Liver (tissue), 3 donors: Measurements from ENCODE around the gene JAML.

Experiments
- EGR1 ChIP-seq, 2 donors: IDR thresholded peaks; 2 replicates each; pipeline ENCODE4 v1.6.1; 2016 to 2018; ENCODE audit warnings: antibody characterized with exemption in 2 of 2, low read depth in 2 of 2
- RXRA ChIP-seq, 2 donors: IDR thresholded peaks; 2 replicates each; pipeline ENCODE4 v1.6.1; 2017 to 2018; ENCODE audit warnings: antibody characterized with exemption in 2 of 2, mild to moderate bottlenecking in 1 of 2
- TAF1 ChIP-seq: conservative IDR thresholded peaks from 2 replicates; pipeline ENCODE4 v1.6.1; 2016; ENCODE audit warnings: antibody characterized with exemption, mild to moderate bottlenecking
- TF ChIP-seq, protein P1 (sequence below): fragments of 150-350 bp; IDR thresholded peaks from 2 replicates; pipeline ENCODE4 v1.5.1; 2017; ENCODE audit warnings: improper control_type of control experiment, low read depth, low read length; ENCODE audit not compliant: missing input control
- TF ChIP-seq, protein P2 (sequence below): IDR thresholded peaks from 2 replicates; pipeline ENCODE4 v1.6.1; 2016; ENCODE audit warnings: antibody characterized with exemption
- donor health status: healthy.
- donor health status: healthy.

DNA sequence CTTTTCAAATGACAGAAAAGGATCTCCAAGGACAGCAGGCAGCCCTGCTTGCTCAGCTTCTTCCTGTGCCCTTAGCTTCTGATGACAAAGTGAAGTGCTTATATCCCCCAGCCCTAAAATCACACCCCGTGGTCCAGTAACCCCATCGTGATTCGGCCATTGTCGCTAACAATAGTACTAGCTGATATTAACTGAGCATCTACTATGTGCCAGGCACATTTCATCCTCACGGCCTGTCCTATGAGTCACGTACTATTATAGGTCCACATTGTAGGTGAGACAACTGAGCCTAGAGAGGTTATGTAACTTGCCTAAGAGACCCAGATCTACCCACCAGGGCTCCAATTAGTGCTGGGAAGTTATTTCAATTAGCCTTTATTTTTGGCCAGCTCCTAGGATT is 78.3 kb downstream of the JAML start:
- TF ChIP-seq, protein P1, sequence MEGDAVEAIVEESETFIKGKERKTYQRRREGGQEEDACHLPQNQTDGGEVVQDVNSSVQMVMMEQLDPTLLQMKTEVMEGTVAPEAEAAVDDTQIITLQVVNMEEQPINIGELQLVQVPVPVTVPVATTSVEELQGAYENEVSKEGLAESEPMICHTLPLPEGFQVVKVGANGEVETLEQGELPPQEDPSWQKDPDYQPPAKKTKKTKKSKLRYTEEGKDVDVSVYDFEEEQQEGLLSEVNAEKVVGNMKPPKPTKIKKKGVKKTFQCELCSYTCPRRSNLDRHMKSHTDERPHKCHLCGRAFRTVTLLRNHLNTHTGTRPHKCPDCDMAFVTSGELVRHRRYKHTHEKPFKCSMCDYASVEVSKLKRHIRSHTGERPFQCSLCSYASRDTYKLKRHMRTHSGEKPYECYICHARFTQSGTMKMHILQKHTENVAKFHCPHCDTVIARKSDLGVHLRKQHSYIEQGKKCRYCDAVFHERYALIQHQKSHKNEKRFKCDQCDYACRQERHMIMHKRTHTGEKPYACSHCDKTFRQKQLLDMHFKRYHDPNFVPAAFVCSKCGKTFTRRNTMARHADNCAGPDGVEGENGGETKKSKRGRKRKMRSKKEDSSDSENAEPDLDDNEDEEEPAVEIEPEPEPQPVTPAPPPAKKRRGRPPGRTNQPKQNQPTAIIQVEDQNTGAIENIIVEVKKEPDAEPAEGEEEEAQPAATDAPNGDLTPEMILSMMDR: no peak
- TF ChIP-seq TAF1: no peak
- no peak for TF ChIP-seq EGR1 (IDR thresholded peaks at IDR 0.05; ENCODE audit: low read depth in 2 of 2)
- TF ChIP-seq, protein P2, sequence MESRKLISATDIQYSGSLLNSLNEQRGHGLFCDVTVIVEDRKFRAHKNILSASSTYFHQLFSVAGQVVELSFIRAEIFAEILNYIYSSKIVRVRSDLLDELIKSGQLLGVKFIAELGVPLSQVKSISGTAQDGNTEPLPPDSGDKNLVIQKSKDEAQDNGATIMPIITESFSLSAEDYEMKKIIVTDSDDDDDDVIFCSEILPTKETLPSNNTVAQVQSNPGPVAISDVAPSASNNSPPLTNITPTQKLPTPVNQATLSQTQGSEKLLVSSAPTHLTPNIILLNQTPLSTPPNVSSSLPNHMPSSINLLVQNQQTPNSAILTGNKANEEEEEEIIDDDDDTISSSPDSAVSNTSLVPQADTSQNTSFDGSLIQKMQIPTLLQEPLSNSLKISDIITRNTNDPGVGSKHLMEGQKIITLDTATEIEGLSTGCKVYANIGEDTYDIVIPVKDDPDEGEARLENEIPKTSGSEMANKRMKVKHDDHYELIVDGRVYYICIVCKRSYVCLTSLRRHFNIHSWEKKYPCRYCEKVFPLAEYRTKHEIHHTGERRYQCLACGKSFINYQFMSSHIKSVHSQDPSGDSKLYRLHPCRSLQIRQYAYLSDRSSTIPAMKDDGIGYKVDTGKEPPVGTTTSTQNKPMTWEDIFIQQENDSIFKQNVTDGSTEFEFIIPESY: no peak
- TF ChIP-seq RXRA (IDR thresholded peaks at IDR 0.05): no peak
